Dermis microvascular lymphatic vessel endothelial cell (primary cell): ENCODE measurements around the gene MAGEC1. TPM values are rescaled to one million over a fixed set of nuclear protein-coding genes. Genes with fewer than 3 reads are reported as not detected.

ENCODE experiments used
- total RNA-seq: library from RNA; depleted of rRNA; stranded (reverse); fragments of >200 nt; gene quantifications from 2 replicates; pipeline ENCODE4 v1.2.1, GENCODE V29; 2014

The MAGEC1 gene
- total RNA-seq, 1 donor from 2014 or later: not detected

Other genes starting within 250 kb of the MAGEC1 start
- not detected in 2 replicates for gene SPANXD, start 205.2 kb upstream of the MAGEC1 start, total RNA-seq
- gene MAGEC3, start 65.6 kb upstream of the MAGEC1 start, total RNA-seq: not detected in 2 replicates